ENCODE measurements around the gene ATP6AP1.
A peak's percentile ranks its signal among the peaks of the same experiment; 100 is the strongest.

The ATP6AP1 gene

GRCh38 chrX:154443992-154444754 lies 15.7 kb downstream of the ATP6AP1 start, which contains the start of gene FAM50A:
Gene FAM50A, plus strand, starts transcription at chrX:154444141. Its CDS starts 95 bp downstream, at chrX:154444236.
- DNase-seq = peak; percentile 84 to 92
- TF ChIP-seq GATA1 (IDR thresholded peaks at IDR 0.05; ENCODE audit: low read depth, low read length) = no peak
- TF ChIP-seq POLR2A (IDR thresholded peaks at IDR 0.05; ENCODE audit: low read length) = no peak

GRCh38 chrX:154444755-154445246 lies 16.3 kb downstream of the ATP6AP1 start:
- no peak for DNase-seq
- no peak for TF ChIP-seq POLR2A (IDR thresholded peaks at IDR 0.05; ENCODE audit: low read length)

GRCh38 chrX:154445776-154446175 lies 17.3 kb downstream of the ATP6AP1 start:
- DNase-seq = no peak
- TF ChIP-seq POLR2A (IDR thresholded peaks at IDR 0.05; ENCODE audit: low read length) (no peak), GATA1 (IDR thresholded peaks at IDR 0.05; ENCODE audit: low read depth, low read length) (no peak)

- TF ChIP-seq POLR2A (IDR thresholded peaks at IDR 0.05; ENCODE audit: low read length) (no peak), GATA1 (IDR thresholded peaks at IDR 0.05; ENCODE audit: low read depth, low read length) (no peak)
- no peak for DNase-seq
Measured at GRCh38 chrX:154446430-154446829, 18.0 kb downstream of the ATP6AP1 start.

GRCh38 chrX:154448484-154448883 lies 20.0 kb downstream of the ATP6AP1 start:
- no peak for DNase-seq
- no peak for TF ChIP-seq POLR2A (IDR thresholded peaks at IDR 0.05; ENCODE audit: low read length)
- TF ChIP-seq GATA1 (IDR thresholded peaks at IDR 0.05; ENCODE audit: low read depth, low read length) = no peak

- TF ChIP-seq GATA1 (IDR thresholded peaks at IDR 0.05; ENCODE audit: low read depth, low read length) = no peak
- TF ChIP-seq POLR2A (IDR thresholded peaks at IDR 0.05; ENCODE audit: low read length) = no peak
- no peak for DNase-seq
Measured at GRCh38 chrX:154449618-154450017, 21.1 kb downstream of the ATP6AP1 start.

GRCh38 chrX:154450312-154450711 lies 21.8 kb downstream of the ATP6AP1 start:
- DNase-seq = no peak
- TF ChIP-seq POLR2A (IDR thresholded peaks at IDR 0.05; ENCODE audit: low read length) = no peak
- TF ChIP-seq GATA1 (IDR thresholded peaks at IDR 0.05; ENCODE audit: low read depth, low read length) = no peak

- no peak for DNase-seq
Measured at GRCh38 chrX:154452823-154453222, 24.3 kb downstream of the ATP6AP1 start.

GRCh38 chrX:154457491-154458115 lies 29.1 kb downstream of the ATP6AP1 start:
- peak; percentile 58 to 71 for DNase-seq
- TF ChIP-seq GATA1 (IDR thresholded peaks at IDR 0.05; ENCODE audit: low read depth, low read length) (no peak), POLR2A (IDR thresholded peaks at IDR 0.05; ENCODE audit: low read length) (no peak)

More at GRCh38 chrX:154452823-154453222, 24.3 kb downstream of the ATP6AP1 start:
- TF ChIP-seq GATA1 (IDR thresholded peaks at IDR 0.05; ENCODE audit: low read depth, low read length) (no peak), POLR2A (IDR thresholded peaks at IDR 0.05; ENCODE audit: low read length) (no peak)

- peak; percentile 41 for TF ChIP-seq POLR2A (IDR thresholded peaks at IDR 0.05; ENCODE audit: low read length)
- TF ChIP-seq GATA1 (IDR thresholded peaks at IDR 0.05; ENCODE audit: low read depth, low read length) = no peak
- DNase-seq = peak; percentile 63 to 75
Measured at GRCh38 chrX:154458116-154458953, 29.9 kb downstream of the ATP6AP1 start, which contains the start of gene PLXNA3. Gene PLXNA3, plus strand, starts transcription at chrX:154458281. Its CDS starts 1,903 bp downstream, at chrX:154460184.

GRCh38 chrX:154458954-154459778 lies 30.7 kb downstream of the ATP6AP1 start:
- TF ChIP-seq POLR2A (IDR thresholded peaks at IDR 0.05; ENCODE audit: low read length) (no peak), GATA1 (IDR thresholded peaks at IDR 0.05; ENCODE audit: low read depth, low read length) (no peak)
- DNase-seq = peak; percentile 24 to 47

- DNase-seq = peak; percentile 21 to 36
- TF ChIP-seq POLR2A (IDR thresholded peaks at IDR 0.05; ENCODE audit: low read length) (no peak), GATA1 (IDR thresholded peaks at IDR 0.05; ENCODE audit: low read depth, low read length) (no peak)
Measured at GRCh38 chrX:154459832-154460231, 31.4 kb downstream of the ATP6AP1 start.

GRCh38 chrX:154460326-154460725 lies 31.8 kb downstream of the ATP6AP1 start:
- TF ChIP-seq GATA1 (IDR thresholded peaks at IDR 0.05; ENCODE audit: low read depth, low read length) (no peak), POLR2A (IDR thresholded peaks at IDR 0.05; ENCODE audit: low read length) (no peak)
- no peak for DNase-seq
